ENCODE results near the gene AP1M2. TPM values are rescaled to one million over a fixed set of nuclear protein-coding genes. Genes with fewer than 3 reads are reported as not detected.

The AP1M2 gene
- total RNA-seq, 1 experiment from 2014 or later: 146 TPM

GRCh38 chr19:10554760-10555609 lies 32.1 kb downstream of the AP1M2 start:
- Mint-ChIP-seq H3K4me1 (no peaks in the 10 kb centered on the region), H3K9me3 (no peaks in the 10 kb centered on the region), H3K36me3 (ENCODE audit: insufficient read depth in 1 of 3, low read depth in 3 of 3) (peaks cover 34 to 92% (median 78%) of the 10 kb centered on the region in 3 experiments; a peak in 6 of 7 replicates), H3K4me3 (no peak overlapping the region), H3K27ac (no peak overlapping the region), H3K27me3 (ENCODE audit: low read depth) (no peaks in the 10 kb centered on the region)
- no peak overlapping the region for H3K14ac ChIP-seq (ENCODE audit: insufficient read depth, low read length)
- no peaks in the 10 kb centered on the region for H3K79me1 ChIP-seq (ENCODE audit: insufficient read depth, low read depth, low read length, poor library complexity, severe bottlenecking)
- H2BK12ac ChIP-seq (ENCODE audit: insufficient read length, low read depth, low read length): no peak overlapping the region
- no peak overlapping the region for H2BK20ac ChIP-seq (ENCODE audit: low read depth, low read length, poor library complexity, severe bottlenecking)
- no peak overlapping the region for H3K4ac ChIP-seq (ENCODE audit: low read depth, low read length)
- no peak overlapping the region for H3K27ac ChIP-seq (ENCODE audit: insufficient read length, low read depth, low read length)
- no peak overlapping the region for H3K23ac ChIP-seq (ENCODE audit: insufficient read length, low read depth, low read length)
- no peak overlapping the region for H3K9ac ChIP-seq (ENCODE audit: extremely low read depth, insufficient read length, low read length)
- H2AK5ac ChIP-seq (ENCODE audit: insufficient read length, low read length): no peak overlapping the region
- H3K79me2 ChIP-seq (ENCODE audit: insufficient read depth, low read length): no peaks in the 10 kb centered on the region
- H4K20me1 ChIP-seq (ENCODE audit: control insufficient read depth, insufficient read depth, insufficient read length): peaks cover 2% of the 10 kb centered on the region
- DNase-seq: no peak
- no peak overlapping the region for H2BK120ac ChIP-seq (ENCODE audit: low read depth, low read length, poor library complexity, severe bottlenecking)
- H3K56ac ChIP-seq (ENCODE audit: insufficient read length, low read depth, low read length): no peak overlapping the region
- no peaks in the 10 kb centered on the region for H3K27me3 ChIP-seq (ENCODE audit: insufficient read depth, low read length)
- H3K4me2 ChIP-seq (ENCODE audit: insufficient read depth, insufficient read length, low read length): no peak overlapping the region
- TF ChIP-seq, protein P1, sequence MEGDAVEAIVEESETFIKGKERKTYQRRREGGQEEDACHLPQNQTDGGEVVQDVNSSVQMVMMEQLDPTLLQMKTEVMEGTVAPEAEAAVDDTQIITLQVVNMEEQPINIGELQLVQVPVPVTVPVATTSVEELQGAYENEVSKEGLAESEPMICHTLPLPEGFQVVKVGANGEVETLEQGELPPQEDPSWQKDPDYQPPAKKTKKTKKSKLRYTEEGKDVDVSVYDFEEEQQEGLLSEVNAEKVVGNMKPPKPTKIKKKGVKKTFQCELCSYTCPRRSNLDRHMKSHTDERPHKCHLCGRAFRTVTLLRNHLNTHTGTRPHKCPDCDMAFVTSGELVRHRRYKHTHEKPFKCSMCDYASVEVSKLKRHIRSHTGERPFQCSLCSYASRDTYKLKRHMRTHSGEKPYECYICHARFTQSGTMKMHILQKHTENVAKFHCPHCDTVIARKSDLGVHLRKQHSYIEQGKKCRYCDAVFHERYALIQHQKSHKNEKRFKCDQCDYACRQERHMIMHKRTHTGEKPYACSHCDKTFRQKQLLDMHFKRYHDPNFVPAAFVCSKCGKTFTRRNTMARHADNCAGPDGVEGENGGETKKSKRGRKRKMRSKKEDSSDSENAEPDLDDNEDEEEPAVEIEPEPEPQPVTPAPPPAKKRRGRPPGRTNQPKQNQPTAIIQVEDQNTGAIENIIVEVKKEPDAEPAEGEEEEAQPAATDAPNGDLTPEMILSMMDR (conservative IDR thresholded peaks at IDR 0.05): peak; percentile 35; the same call in 2 of the 3 replicates
- no peaks in the 10 kb centered on the region for H3K4me1 ChIP-seq (ENCODE audit: insufficient read depth, low read length)
- H3K9me3 ChIP-seq (ENCODE audit: control insufficient read depth, low read depth, low read length): no peaks in the 10 kb centered on the region
- H3T11ph ChIP-seq (ENCODE audit: low read length): no peak overlapping the region
- no CpG with 5 or more reads among the region's 30 CpGs for WGBS (ENCODE audit: extremely low coverage, insufficient read length, low lambda C conversion rate)
- H3K18ac ChIP-seq (ENCODE audit: insufficient read length, low read depth, low read length): no peak overlapping the region
- no peaks in the 10 kb centered on the region for H3K23me2 ChIP-seq (ENCODE audit: insufficient read length, low read depth, low read length, poor library complexity, severe bottlenecking)
- no peak overlapping the region for H2AFZ ChIP-seq (ENCODE audit: low read length)
- H4K91ac ChIP-seq (ENCODE audit: insufficient read length, low read depth, low read length): no peak overlapping the region
- H4K5ac ChIP-seq (ENCODE audit: insufficient read length, low read depth, low read length): no peak overlapping the region
- H2BK15ac ChIP-seq (ENCODE audit: low read depth, low read length): no peak overlapping the region
- no peak overlapping the region for H2BK5ac ChIP-seq (ENCODE audit: insufficient read length, low read length)
- H4K8ac ChIP-seq (replicated peaks; ENCODE audit: insufficient read length, low read depth, low read length): no peak overlapping the region

All from H9 (cell line).